Esophagus (tissue), 2 donors: Measurements from ENCODE around the gene GTF2F1. TPM values are rescaled to one million over a fixed set of nuclear protein-coding genes. Genes with fewer than 3 reads are reported as not detected.
"Not testable (repeated sequence)": the region's sequence is repeated elsewhere in the genome, so short reads cannot be mapped to it uniquely, and the experiment has no call there.

Experiments
- H3K27ac ChIP-seq, 2 donors: one replicate each; pipeline ENCODE4 v1.5.1; 2013; ENCODE audit warnings: low read depth in 2 of 2, mild to moderate bottlenecking in 2 of 2, inconsistent platforms in 1 of 2, low read length in 1 of 2, moderate library complexity in 1 of 2
- H3K27me3 ChIP-seq, 2 donors: one replicate each; pipeline ENCODE4 v1.6.1; 2013; ENCODE audit warnings: low read length in 2 of 2, control low read depth in 1 of 2, mild to moderate bottlenecking in 1 of 2; ENCODE audit not compliant: insufficient read depth in 2 of 2, control insufficient read depth in 1 of 2
- H3K36me3 ChIP-seq, 2 donors: one replicate each; pipeline ENCODE4 v1.6.1; 2013; ENCODE audit warnings: low read length in 1 of 2; ENCODE audit not compliant: control insufficient read depth in 2 of 2, insufficient read depth in 2 of 2
- H3K4me1 ChIP-seq, 2 donors: one replicate each; pipeline ENCODE4 v1.6.1; 2013; ENCODE audit warnings: low read length in 1 of 2; ENCODE audit not compliant: control insufficient read depth in 2 of 2, insufficient read depth in 2 of 2
- H3K4me3 ChIP-seq, 2 donors: one replicate each; pipeline ENCODE4 v1.5.1; 2013; ENCODE audit warnings: low read length in 2 of 2, mild to moderate bottlenecking in 2 of 2, low read depth in 1 of 2, moderate library complexity in 1 of 2
- H3K9me3 ChIP-seq, 2 donors: one replicate each; pipeline ENCODE4 v1.6.1; 2013; ENCODE audit warnings: mild to moderate bottlenecking in 2 of 2, low read depth in 1 of 2, low read length in 1 of 2, moderate library complexity in 1 of 2; ENCODE audit not compliant: control insufficient read depth in 2 of 2, insufficient read depth in 1 of 2
- WGBS, 2 donors: extraction: QIAGEN DNeasy Blood & Tissue Kit; methylation state at CpG; one replicate each; pipeline ENCODE4 v1.1.7; 2013; 5-methylcytosine and 5-hydroxymethylcytosine counted together
- polyA plus RNA-seq, 2 donors: library from polyadenylated mRNA; stranded (reverse); fragments of 200-250 nt; gene quantifications; one replicate each; pipeline ENCODE4 v1.2.3, GENCODE V29; 2013
- donor health status: healthy with polysubstance abuse.
- donor health status: Bipolar disorder and iron deficiency.

GTF2F1 gene
- polyA plus RNA-seq, 2 donors, result 35.7 to 46.6 TPM

DNA sequence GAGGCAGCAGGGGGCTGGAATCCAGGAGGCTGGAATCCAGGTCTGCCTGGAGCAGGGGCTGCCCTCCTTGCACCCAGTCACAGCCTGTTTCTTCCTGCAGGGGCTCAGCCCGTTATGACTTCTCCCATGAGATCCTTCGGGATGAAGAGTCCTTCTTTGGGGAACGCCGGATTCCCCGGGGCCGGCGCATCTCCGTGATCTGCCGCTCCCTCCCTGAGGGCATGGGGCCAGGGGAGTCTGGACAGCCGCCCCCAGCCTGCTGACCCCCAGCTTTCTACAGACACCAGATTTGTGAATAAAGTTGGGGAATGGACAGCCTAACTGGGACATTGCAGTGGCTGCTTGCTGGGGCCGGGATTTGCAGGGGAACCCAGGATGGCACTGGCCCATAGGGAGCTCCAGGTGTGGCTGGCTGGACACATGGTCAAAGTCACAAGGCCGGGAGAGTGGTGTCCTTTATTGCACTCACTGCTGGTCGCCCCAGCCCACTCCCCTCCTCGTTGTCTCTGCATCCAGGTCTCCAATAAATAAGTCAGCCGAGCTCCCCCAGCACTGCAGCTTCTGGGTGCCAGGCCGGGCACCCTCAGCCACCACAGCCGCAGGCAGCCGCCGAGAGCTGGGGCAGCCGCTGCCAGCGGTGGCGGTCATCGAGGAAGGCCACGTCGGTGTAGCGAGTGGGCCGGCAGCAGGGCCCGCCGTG, 18.1 kb downstream of the GTF2F1 start:
- Histone ChIP-seq H3K4me1 (peaks cover 0 to 8% of the 10 kb centered on the region in 2 donors), H3K27ac (no peak overlapping the region), H3K9me3 (no peaks in the 10 kb centered on the region), H3K36me3 (peaks cover 1 to 19% of the 10 kb centered on the region in 2 donors), H3K4me3 (no peak overlapping the region), H3K27me3 (no peaks in the 10 kb centered on the region)
- WGBS, 2 donors, result 83 to 88% methylated on average over 29 of the region's 29 CpGs

DNA sequence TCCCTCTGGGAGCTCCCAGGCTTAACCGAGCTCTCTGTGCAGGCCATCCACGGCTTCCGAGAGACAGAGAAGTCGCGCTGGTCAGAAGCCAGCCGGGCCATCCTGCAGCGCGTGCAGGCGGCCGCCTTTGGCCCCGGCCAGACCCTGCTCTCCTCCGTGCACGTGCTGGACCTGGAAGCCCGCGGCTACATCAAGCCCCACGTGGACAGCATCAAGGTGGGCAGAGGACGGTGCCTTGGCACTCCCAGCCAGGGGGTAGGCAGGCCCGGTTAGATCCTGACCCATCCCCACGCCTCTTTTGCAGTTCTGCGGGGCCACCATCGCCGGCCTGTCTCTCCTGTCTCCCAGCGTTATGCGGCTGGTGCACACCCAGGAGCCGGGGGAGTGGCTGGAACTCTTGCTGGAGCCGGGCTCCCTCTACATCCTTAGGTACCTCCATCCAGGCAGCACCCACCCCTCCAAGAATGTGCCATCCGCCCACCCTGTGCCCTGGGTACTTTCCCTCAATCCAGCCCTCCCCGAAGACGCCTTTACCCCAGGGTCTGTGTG, 18.7 kb downstream of the GTF2F1 start:
- peaks cover 0 to 15% of the 10 kb centered on the region in 2 donors for H3K36me3 ChIP-seq
- WGBS, 2 donors, result 62 to 70% methylated on average over 29 of the region's 29 CpGs
- no peak overlapping the region for H3K4me3 ChIP-seq
- no peaks in the 10 kb centered on the region for H3K9me3 ChIP-seq
- H3K27ac ChIP-seq, result peak overlapping the region in 1 of 2 donors; percentile 87
- no peaks in the 10 kb centered on the region for H3K27me3 ChIP-seq
- peaks cover 0 to 8% of the 10 kb centered on the region in 2 donors for H3K4me1 ChIP-seq

DNA sequence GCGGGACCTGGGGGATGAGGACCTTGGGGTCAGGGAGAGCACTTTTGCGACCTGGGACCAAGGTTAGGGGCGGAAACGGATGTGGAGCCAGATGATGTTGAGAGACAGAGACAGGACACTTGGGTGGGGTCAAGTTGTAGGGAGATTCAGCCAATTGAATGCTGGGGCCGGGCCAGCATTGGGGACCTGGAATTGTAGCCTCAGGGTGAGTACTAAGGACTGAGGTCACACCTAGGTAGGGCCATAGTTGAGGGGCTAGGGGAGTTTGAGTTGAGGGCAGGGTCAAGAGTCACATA, 19.2 kb downstream of the GTF2F1 start:
- Histone ChIP-seq H3K4me1 (peaks cover 0 to 8% of the 10 kb centered on the region in 2 donors), H3K27me3 (no peaks in the 10 kb centered on the region), H3K4me3 (peak overlapping the region; percentile 26 to 39), H3K9me3 (no peaks in the 10 kb centered on the region), H3K36me3 (peaks cover 0 to 18% of the 10 kb centered on the region in 2 donors), H3K27ac (peak overlapping the region; percentile 69 to 87)
- WGBS, 2 donors, result 23 to 34% methylated on average over 5 of the region's 5 CpGs

DNA sequence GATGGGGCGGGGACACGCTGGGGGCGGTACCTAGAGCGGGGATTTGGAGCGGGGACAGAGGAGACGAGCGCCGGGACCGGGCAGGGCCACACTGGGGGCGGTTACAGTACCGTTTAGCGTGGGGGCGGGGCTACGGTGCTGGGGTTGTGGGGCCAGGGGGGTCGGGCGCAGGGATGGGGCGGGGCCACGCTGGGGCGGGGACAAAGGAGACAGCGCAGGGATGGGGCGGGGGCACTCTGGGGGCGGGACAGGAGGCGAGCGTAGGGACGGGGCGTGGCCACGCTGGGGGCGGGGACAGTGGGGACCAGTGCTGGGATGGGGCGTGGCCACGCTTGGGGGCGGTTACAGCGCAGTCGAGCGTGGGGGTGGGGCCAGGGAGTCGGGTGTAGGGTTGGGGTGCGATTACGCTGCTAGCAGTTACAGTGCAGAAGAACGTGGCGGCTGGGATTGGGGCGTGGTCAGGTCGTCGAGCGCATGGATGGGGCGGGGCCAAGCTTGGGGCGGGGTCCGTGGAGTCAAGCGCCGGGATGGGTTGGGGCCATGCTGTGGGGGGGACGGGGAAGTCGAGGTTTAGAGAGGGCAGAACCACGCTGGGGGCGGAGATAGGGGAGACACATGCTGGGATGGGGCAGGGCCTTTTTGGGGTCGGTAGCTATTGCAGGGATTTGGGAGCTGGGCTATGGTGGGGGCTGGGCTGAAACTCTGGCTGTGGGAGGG, 19.7 kb downstream of the GTF2F1 start:
- Histone ChIP-seq H3K4me1 (peaks cover 0 to 8% of the 10 kb centered on the region in 2 donors), H3K4me3 (peak overlapping the region; percentile 71 to 89), H3K27ac (peak overlapping the region; percentile 99 to 100), H3K27me3 (no peaks in the 10 kb centered on the region), H3K9me3 (no peaks in the 10 kb centered on the region), H3K36me3 (peaks cover 4 to 21% of the 10 kb centered on the region in 2 donors)
- 1 to 2% methylated on average over 46 to 53 of the region's 53 CpGs for WGBS, 2 donors

DNA sequence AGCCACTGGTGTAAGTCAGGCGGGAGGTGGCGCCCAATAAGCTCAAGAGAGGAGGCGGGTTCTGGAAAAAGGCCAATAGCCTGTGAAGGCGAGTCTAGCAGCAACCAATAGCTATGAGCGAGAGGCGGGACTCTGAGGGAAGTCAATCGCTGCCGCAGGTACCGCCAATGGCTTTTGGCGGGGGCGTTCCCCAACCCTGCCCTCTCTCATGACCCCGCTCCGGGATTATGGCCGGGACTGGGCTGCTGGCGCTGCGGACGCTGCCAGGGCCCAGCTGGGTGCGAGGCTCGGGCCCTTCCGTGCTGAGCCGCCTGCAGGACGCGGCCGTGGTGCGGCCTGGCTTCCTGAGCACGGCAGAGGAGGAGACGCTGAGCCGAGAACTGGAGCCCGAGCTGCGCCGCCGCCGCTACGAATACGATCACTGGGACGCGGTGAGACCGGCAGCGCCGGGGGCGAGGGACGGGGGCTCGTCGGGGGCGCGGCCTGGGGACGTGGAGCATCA, 20.3 kb downstream of the GTF2F1 start, which contains the start of gene ALKBH7:
ALKBH7 (plus strand) TSS at position 201 of the 502 bp plus-strand sequence; CDS start at position 228, 27 bp downstream.
- Histone ChIP-seq H3K4me1 (peaks cover 0 to 8% of the 10 kb centered on the region in 2 donors), H3K27me3 (no peaks in the 10 kb centered on the region), H3K4me3 (peak within 1 kb of the TSS; percentile 71 to 89), H3K36me3 (peaks cover 9 to 25% of the 10 kb centered on the region in 2 donors), H3K9me3 (no peaks in the 10 kb centered on the region), H3K27ac (peak within 1 kb of the TSS; percentile 99 to 100)
- WGBS, 2 donors, result 0 to 2% methylated on average over 40 to 47 of the region's 47 CpGs

DNA sequence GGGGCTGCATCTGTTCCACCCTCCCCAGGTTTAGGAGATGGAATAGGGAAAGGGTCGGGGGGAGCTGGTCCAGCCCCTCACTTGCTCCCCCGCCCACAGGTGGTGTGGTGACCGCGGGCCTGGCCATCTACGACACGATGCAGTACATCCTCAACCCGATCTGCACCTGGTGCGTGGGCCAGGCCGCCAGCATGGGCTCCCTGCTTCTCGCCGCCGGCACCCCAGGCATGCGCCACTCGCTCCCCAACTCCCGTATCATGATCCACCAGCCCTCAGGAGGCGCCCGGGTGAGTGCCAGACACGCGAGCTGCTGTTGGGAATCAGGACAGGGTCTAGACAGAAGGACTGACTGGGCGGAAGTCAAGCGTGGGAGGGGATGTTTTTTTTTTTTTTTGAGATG, 28.6 kb downstream of the GTF2F1 start:
- Histone ChIP-seq H3K4me1 (peaks cover 2% of the 10 kb centered on the region in 2 donors), H3K36me3 (peaks cover 13 to 25% of the 10 kb centered on the region in 2 donors), H3K27me3 (no peaks in the 10 kb centered on the region), H3K27ac (no peak overlapping the region), H3K9me3 (no peaks in the 10 kb centered on the region), H3K4me3 (no peak overlapping the region)
- 97 to 98% methylated on average over 21 of the region's 21 CpGs for WGBS, 2 donors

DNA sequence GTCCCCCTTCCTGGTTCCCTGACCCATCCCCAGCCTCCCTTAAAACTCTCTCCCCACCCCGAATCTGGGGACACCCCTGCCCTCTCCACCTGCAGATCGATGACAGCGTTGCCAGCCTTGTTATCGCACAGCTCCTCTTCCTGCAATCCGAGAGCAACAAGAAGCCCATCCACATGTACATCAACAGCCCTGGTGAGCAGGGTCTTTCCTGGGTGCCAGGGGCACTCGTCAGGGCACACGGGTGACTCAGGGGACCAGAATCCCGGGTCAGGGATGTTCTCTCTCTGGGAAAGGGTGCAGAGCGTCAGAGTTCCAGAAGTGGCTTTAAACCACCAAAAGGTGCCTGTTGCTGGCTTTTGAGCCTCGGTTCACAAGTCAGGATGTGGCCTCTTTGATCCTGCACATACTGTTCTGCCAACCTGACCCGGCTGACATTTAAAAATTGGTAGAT, 30.6 kb downstream of the GTF2F1 start:
- Histone ChIP-seq H3K27me3 (no peaks in the 10 kb centered on the region), H3K27ac (peak overlapping the region; percentile 65 to 85), H3K4me1 (peaks cover 2% of the 10 kb centered on the region in 2 donors), H3K36me3 (peaks cover 4 to 15% of the 10 kb centered on the region in 2 donors), H3K9me3 (no peaks in the 10 kb centered on the region), H3K4me3 (peak overlapping the region; percentile 73 to 93)
- WGBS, 2 donors, result 15 to 25% methylated on average over 11 of the region's 11 CpGs

DNA sequence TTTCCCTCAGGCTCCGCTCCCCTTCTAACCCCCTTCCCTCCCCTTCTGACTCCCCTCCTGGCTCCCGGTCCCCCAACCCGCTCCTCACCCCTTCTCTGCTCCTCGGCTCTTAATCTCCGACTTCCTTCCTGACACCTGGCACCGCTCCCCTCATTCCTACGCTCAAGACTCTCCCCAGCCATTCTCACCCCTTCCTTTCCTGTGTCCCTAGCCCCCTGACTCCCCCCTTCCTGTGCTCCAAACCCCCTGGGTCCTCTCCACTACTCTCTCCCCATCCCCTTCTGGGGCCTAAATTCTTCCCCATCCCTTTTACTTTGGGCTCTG, 31.0 kb downstream of the GTF2F1 start:
- Histone ChIP-seq H3K27ac (peak overlapping the region; percentile 65 to 85), H3K4me3 (peak overlapping the region; percentile 73 to 93), H3K9me3 (no peaks in the 10 kb centered on the region), H3K36me3 (peaks cover 4 to 15% of the 10 kb centered on the region in 2 donors), H3K4me1 (peaks cover 2% of the 10 kb centered on the region in 2 donors), H3K27me3 (no peaks in the 10 kb centered on the region)
- WGBS, 2 donors, result 0 to 1% methylated on average over 7 of the region's 7 CpGs

DNA sequence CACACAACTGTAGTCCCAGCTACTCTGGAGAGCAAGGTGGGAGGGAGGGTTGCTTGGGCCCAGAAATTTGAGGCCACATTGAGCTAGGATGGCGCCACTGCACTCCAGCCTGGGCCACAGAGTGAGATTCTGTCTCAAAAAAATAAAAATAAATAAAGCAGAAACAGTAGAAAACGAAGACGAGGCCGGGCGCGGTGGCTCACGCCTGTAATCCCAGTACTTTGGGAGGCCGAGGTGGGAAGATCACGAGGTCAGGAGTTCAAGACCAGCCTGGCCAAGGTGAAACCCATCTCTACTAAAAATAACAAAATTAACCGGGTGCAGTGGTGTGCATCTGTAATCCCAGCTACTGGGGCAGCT, 32.1 kb downstream of the GTF2F1 start:
- Histone ChIP-seq H3K27ac (peak overlapping the region; percentile 37 to 43), H3K4me3 (peak overlapping the region in 1 of 2 donors; percentile 73)
- 93 to 94% methylated on average over 10 of the region's 10 CpGs for WGBS, 2 donors
- not testable (repeated sequence) for H3K27me3 ChIP-seq, H3K36me3 ChIP-seq, H3K9me3 ChIP-seq, H3K4me1 ChIP-seq
